Ovary (tissue), 3 donors: ENCODE measurements around the gene CCR5AS.
"Not testable (repeated sequence)": the region's sequence is repeated elsewhere in the genome, so short reads cannot be mapped to it uniquely, and the experiment has no call there.

Experiments used
- CTCF ChIP-seq, 3 donors: fragments of 450-650 bp in 2 of 3; fragments of 200-600 bp in 1 of 3; IDR thresholded peaks; one replicate each; pipeline versions ENCODE4 v1.5.1 to v1.8.0; 2016 to 2022; ENCODE audit warnings: antibody characterized with exemption in 3 of 3, mild to moderate bottlenecking in 1 of 3
- POLR2A ChIP-seq: fragments of 450-650 bp; IDR thresholded peaks from one replicate; pipeline ENCODE4 v1.6.1; 2017; ENCODE audit warnings: antibody characterized with exemption, mild to moderate bottlenecking, moderate library complexity
- donor health status: DM: no; HTN: no; CAD: no.

- TF ChIP-seq POLR2A; CTCF (IDR thresholded peaks at IDR 0.05): not testable (repeated sequence)
These were observed 20.5 kb upstream of the CCR5AS start for GRCh38 chr3:46427404-46427803.
